Astrocyte of the cerebellum (primary cell): ENCODE data around the gene EDIL3.

Experiments
- DNase-seq: peaks from one replicate; pipeline ENCODE4 v3.0.0-alpha.2; 2011; ENCODE audit warnings: low read depth
- H3K4me3 ChIP-seq: 2 replicates; pipeline ENCODE4 v1.5.1; 2011; ENCODE audit warnings: mild to moderate bottlenecking, low read depth, low read length, moderate library complexity
- in situ Hi-C: cut with HindIII; loops from 2 replicates; pipeline ENCODE4 v1.10.0; 2017; ENCODE audit warnings: low sequenced_read_pairs
- TF ChIP-seq, protein P1 (sequence below): IDR thresholded peaks from 2 replicates; pipeline ENCODE4 v1.5.1; 2012; ENCODE audit warnings: low read length, low read depth, moderate library complexity, mild to moderate bottlenecking; ENCODE audit errors: missing control alignments

The EDIL3 gene

GRCh38 chr5:84017523-84018172 lies 367.0 kb downstream of the EDIL3 start:
- in situ Hi-C loops, result no loop called here
- TF ChIP-seq, protein P1, sequence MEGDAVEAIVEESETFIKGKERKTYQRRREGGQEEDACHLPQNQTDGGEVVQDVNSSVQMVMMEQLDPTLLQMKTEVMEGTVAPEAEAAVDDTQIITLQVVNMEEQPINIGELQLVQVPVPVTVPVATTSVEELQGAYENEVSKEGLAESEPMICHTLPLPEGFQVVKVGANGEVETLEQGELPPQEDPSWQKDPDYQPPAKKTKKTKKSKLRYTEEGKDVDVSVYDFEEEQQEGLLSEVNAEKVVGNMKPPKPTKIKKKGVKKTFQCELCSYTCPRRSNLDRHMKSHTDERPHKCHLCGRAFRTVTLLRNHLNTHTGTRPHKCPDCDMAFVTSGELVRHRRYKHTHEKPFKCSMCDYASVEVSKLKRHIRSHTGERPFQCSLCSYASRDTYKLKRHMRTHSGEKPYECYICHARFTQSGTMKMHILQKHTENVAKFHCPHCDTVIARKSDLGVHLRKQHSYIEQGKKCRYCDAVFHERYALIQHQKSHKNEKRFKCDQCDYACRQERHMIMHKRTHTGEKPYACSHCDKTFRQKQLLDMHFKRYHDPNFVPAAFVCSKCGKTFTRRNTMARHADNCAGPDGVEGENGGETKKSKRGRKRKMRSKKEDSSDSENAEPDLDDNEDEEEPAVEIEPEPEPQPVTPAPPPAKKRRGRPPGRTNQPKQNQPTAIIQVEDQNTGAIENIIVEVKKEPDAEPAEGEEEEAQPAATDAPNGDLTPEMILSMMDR, result no peak
- no peak overlapping the region for H3K4me3 ChIP-seq
- DNase-seq, result no peak

- TF ChIP-seq, protein P1, result no peak
Observed at GRCh38 chr5:84016085-84016484, 368.6 kb downstream of the EDIL3 start.

GRCh38 chr5:84014966-84015365 lies 369.7 kb downstream of the EDIL3 start:
- no peak for DNase-seq
- TF ChIP-seq, protein P1, result no peak
- no peak overlapping the region for H3K4me3 ChIP-seq
- in situ Hi-C loops, result no loop called here

More at GRCh38 chr5:84016085-84016484, 368.6 kb downstream of the EDIL3 start:
- no peak overlapping the region for H3K4me3 ChIP-seq
- no peak for DNase-seq
- in situ Hi-C loops, result no loop called here

DNA sequence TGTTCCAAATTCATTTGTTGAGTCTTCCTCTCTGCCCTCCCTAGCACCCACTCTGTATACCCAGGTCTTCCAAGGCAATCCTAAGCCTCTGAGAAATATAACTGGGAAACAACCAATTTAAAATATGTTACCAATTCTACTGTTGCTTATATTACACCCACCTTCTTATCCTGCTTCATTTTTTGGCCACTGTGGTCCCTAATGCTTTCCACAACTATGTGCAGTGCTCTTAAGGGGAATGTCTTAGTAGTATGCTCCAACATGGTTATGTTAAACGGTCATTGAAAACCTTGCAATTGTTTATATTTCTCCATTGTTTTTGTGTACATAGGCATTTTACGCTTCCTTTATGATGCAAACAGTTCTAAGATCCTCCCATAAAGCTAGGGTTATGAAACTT lies 390.9 kb downstream of the EDIL3 start:
- no peak overlapping the region for H3K4me3 ChIP-seq

DNA sequence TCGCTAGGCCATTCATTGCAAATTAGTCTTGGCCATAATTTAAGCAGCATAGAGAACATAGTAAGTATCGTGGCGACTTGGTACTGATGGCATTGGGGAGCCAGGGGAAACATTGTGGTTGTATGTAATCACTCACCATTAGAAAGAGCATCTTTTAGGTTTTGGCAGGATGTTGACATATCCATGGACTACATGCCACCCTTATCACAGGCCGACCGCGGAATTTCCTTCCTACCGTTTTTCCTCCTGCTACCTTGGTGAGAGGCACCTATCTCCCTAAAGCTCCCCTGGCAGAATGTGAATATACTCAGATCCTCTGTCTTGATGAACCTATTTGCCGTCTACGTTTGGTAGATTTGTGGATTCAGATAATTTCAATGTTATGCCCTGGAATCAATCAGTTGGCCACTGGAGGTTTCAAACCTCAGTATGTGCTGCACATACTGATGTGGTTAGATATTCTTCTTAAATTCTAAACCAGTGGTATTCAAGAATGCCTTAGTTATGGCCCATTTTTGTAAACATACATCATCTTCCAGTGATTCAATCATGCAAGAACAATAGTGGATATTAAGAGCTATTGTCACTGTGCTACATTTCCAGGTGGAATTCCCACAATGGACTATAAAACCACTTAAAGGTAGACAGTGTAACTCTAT lies 393.0 kb downstream of the EDIL3 start:
- no peak overlapping the region for H3K4me3 ChIP-seq
- DNase-seq, result peak; percentile 44
- in situ Hi-C loops, result no loop called here

More for the DNA sequence above, 390.9 kb downstream of the EDIL3 start:
- peak; percentile 28 for DNase-seq
- TF ChIP-seq, protein P1, result no peak
- in situ Hi-C loops, result no loop called here

DNA sequence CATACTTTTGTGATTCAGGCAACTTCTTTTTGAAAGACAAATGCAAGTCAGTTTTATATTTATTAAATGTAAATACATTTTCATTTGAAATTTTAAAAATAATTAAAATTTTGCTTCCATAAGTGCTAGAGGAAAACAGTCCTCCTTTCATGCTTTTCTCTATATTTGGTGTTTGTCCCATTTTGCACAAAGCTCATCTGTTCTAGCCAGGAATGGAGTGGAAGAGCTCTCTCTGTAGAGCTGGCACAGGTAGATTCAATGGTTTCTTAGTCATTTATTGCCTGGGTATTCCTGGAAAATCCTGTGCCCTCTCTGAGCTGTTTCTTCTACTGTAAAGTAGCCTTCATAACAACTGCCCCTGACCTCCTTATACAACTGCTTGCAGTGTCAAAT lies 396.4 kb downstream of the EDIL3 start:
- in situ Hi-C loops, result no loop called here
- no peak overlapping the region for H3K4me3 ChIP-seq
- TF ChIP-seq, protein P1, result no peak
- no peak for DNase-seq

More for the DNA sequence above, 393.0 kb downstream of the EDIL3 start:
- TF ChIP-seq, protein P1, result no peak
